ENCODE measurements around the gene FPGT. TPM values are rescaled to one million over a fixed set of nuclear protein-coding genes. Genes with fewer than 3 reads are reported as not detected.

The FPGT gene
- total and polyA plus RNA-seq, 2 experiments from 2014 or later, result 9.1 to 17.5 TPM

DNA sequence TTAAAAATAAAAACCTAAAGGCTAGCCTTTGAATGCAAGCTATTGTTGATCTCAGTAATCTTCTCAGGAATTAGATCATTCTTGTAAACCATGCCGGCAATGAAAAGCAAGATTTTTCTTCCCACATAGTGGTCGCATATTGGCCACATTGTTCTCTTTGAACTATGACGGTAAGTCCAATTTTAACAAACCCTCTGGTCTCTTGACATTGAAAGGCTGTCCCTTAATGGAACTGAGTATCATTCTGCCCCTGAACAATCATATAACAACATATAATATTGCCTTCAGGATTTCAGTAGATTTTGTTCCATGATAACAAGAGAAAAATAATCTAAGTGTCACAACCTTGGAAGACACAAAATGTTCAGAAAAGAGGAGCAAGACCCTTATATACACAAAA, 38.4 kb downstream of the FPGT start:
- H3K9me3 ChIP-seq (ENCODE audit: low read depth), result no peaks in the 10 kb centered on the region
- TF ChIP-seq EZH2phosphoT487 (IDR thresholded peaks at IDR 0.05; ENCODE audit: low read depth, severe bottlenecking, unreplicated experiment) (no peak), EZH2 (IDR thresholded peaks at IDR 0.05; ENCODE audit: borderline replicate concordance) (no peak)
- TF ChIP-seq, protein P1, sequence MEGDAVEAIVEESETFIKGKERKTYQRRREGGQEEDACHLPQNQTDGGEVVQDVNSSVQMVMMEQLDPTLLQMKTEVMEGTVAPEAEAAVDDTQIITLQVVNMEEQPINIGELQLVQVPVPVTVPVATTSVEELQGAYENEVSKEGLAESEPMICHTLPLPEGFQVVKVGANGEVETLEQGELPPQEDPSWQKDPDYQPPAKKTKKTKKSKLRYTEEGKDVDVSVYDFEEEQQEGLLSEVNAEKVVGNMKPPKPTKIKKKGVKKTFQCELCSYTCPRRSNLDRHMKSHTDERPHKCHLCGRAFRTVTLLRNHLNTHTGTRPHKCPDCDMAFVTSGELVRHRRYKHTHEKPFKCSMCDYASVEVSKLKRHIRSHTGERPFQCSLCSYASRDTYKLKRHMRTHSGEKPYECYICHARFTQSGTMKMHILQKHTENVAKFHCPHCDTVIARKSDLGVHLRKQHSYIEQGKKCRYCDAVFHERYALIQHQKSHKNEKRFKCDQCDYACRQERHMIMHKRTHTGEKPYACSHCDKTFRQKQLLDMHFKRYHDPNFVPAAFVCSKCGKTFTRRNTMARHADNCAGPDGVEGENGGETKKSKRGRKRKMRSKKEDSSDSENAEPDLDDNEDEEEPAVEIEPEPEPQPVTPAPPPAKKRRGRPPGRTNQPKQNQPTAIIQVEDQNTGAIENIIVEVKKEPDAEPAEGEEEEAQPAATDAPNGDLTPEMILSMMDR (IDR thresholded peaks at IDR 0.05; ENCODE audit: poor library complexity), result no peak
- no peak for DNase-seq (ENCODE audit: low spot score)
- no peak overlapping the region for H2AFZ ChIP-seq
- no peaks in the 10 kb centered on the region for H3K36me3 ChIP-seq (replicated peaks; ENCODE audit: insufficient read depth, low read depth)
- no peaks in the 10 kb centered on the region for H3K27me3 ChIP-seq
- H4K20me1 ChIP-seq (ENCODE audit: insufficient read depth, poor library complexity, severe bottlenecking), result no peaks in the 10 kb centered on the region
- no peaks in the 10 kb centered on the region for H3K4me1 ChIP-seq (ENCODE audit: insufficient read depth)
- H3K79me2 ChIP-seq, result no peaks in the 10 kb centered on the region
- WGBS (ENCODE audit: low lambda C conversion rate, missing lambda C conversion rate), result 88% methylated on average over 3 of the region's 3 CpGs
- H3K4me3 ChIP-seq, result no peak overlapping the region
- H3K9me2 ChIP-seq (replicated peaks; ENCODE audit: insufficient read depth), result no peaks in the 10 kb centered on the region
- no peak overlapping the region for H3K4me2 ChIP-seq
- H3K27ac ChIP-seq, result no peak overlapping the region

- TF ChIP-seq EZH2phosphoT487 (IDR thresholded peaks at IDR 0.05; ENCODE audit: low read depth, severe bottlenecking, unreplicated experiment) (no peak), EZH2 (IDR thresholded peaks at IDR 0.05; ENCODE audit: borderline replicate concordance) (no peak)
- TF ChIP-seq, protein P1 (IDR thresholded peaks at IDR 0.05; ENCODE audit: poor library complexity), result no peak
- H3K79me2 ChIP-seq, result no peaks in the 10 kb centered on the region
- H3K4me2 ChIP-seq, result no peak overlapping the region
- 66% methylated on average over 1 of the region's 1 CpG for WGBS (ENCODE audit: low lambda C conversion rate, missing lambda C conversion rate)
- no peaks in the 10 kb centered on the region for H3K9me3 ChIP-seq (ENCODE audit: low read depth)
- H3K27me3 ChIP-seq, result no peaks in the 10 kb centered on the region
- H2AFZ ChIP-seq, result no peak overlapping the region
- H4K20me1 ChIP-seq (ENCODE audit: insufficient read depth, poor library complexity, severe bottlenecking), result no peaks in the 10 kb centered on the region
- H3K36me3 ChIP-seq (replicated peaks; ENCODE audit: insufficient read depth, low read depth), result no peaks in the 10 kb centered on the region
- no peak overlapping the region for H3K27ac ChIP-seq
- H3K4me1 ChIP-seq (ENCODE audit: insufficient read depth), result no peaks in the 10 kb centered on the region
- no peaks in the 10 kb centered on the region for H3K9me2 ChIP-seq (replicated peaks; ENCODE audit: insufficient read depth)
- no peak overlapping the region for H3K4me3 ChIP-seq
- no peak for DNase-seq (ENCODE audit: low spot score)
Observed at GRCh38 chr1:74237035-74237434, 39.0 kb downstream of the FPGT start.

DNA sequence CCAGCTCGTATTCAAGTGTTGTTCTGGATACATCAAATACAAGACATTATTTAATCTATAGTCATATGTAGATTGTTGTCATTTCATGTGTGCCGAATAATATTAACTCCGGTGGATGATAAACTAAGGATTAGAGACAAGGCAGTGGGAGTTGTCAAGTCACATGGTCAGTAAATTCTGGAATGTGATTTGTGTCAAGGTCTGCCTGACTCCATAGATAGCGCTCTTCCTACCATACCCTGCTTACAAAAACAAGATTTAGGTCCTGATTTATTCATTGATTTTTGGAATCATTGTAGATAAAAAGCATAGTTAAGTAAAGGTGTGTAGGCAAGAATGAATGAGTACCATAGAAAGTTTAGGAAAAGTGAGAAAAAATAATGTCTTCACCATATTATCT, 39.7 kb downstream of the FPGT start:
- Histone ChIP-seq H3K9me2 (replicated peaks; ENCODE audit: insufficient read depth) (no peaks in the 10 kb centered on the region), H3K79me2 (no peaks in the 10 kb centered on the region), H2AFZ (no peak overlapping the region), H3K27ac (no peak overlapping the region), H3K4me2 (no peak overlapping the region), H3K9me3 (ENCODE audit: low read depth) (no peaks in the 10 kb centered on the region), H3K4me3 (no peak overlapping the region), H3K4me1 (ENCODE audit: insufficient read depth) (no peaks in the 10 kb centered on the region), H3K36me3 (replicated peaks; ENCODE audit: insufficient read depth, low read depth) (no peaks in the 10 kb centered on the region), H4K20me1 (ENCODE audit: insufficient read depth, poor library complexity, severe bottlenecking) (no peaks in the 10 kb centered on the region), H3K27me3 (no peaks in the 10 kb centered on the region)
- WGBS (ENCODE audit: low lambda C conversion rate, missing lambda C conversion rate), result 88% methylated on average over 4 of the region's 4 CpGs
- no peak for DNase-seq (ENCODE audit: low spot score)
- TF ChIP-seq, protein P1 (IDR thresholded peaks at IDR 0.05; ENCODE audit: poor library complexity), result no peak
- TF ChIP-seq EZH2 (IDR thresholded peaks at IDR 0.05; ENCODE audit: borderline replicate concordance) (no peak), EZH2phosphoT487 (IDR thresholded peaks at IDR 0.05; ENCODE audit: low read depth, severe bottlenecking, unreplicated experiment) (no peak)
